GM12878 (cell line): Measurements from ENCODE around the gene ARRDC4. TPM values are rescaled to one million over a fixed set of nuclear protein-coding genes. Genes with fewer than 3 reads are reported as not detected.

ENCODE experiments used
- ASH2L ChIP-seq: fragments of 300-600, 200-600 bp; sonication (generic); IDR thresholded peaks from 2 replicates; pipeline ENCODE4 v1.6.1; 2017; ENCODE audit warnings: low read depth, mild to moderate bottlenecking, borderline replicate concordance
- GATAD2B ChIP-seq: fragments of 450-650 bp; conservative IDR thresholded peaks from 2 replicates; pipeline ENCODE4 v1.6.1; 2017; ENCODE audit warnings: low read depth, mild to moderate bottlenecking, moderate library complexity
- KAT2A ChIP-seq: conservative IDR thresholded peaks from 2 replicates; pipeline ENCODE4 v1.6.1; 2011; ENCODE audit warnings: low read depth, low read length; ENCODE audit not compliant: control insufficient read depth
- MYB ChIP-seq: fragments of 150-350 bp; IDR thresholded peaks from 2 replicates; pipeline ENCODE4 v1.6.1; 2014; ENCODE audit warnings: mild to moderate bottlenecking, low read depth, low read length, borderline replicate concordance
- NFYB ChIP-seq: IDR thresholded peaks from 2 replicates; pipeline ENCODE4 v1.6.1; 2011; ENCODE audit warnings: low read depth, mild to moderate bottlenecking, low read length, improper control_type of control experiment, moderate library complexity; ENCODE audit not compliant: insufficient read depth
- NRF1 ChIP-seq: conservative IDR thresholded peaks from 2 replicates; pipeline ENCODE4 v1.6.1; 2011; ENCODE audit warnings: mild to moderate bottlenecking, low read depth, low read length, improper control_type of control experiment
- RBBP5 ChIP-seq: fragments of 200-600 bp; sonication (generic); conservative IDR thresholded peaks from 2 replicates; pipeline ENCODE4 v1.6.1; 2016
- SRF ChIP-seq, 2 experiments: IDR thresholded peaks; 2 replicates each; pipeline ENCODE4 v1.6.1; 2011; ENCODE audit warnings: low read depth in 2 of 2, low read length in 2 of 2, mild to moderate bottlenecking in 1 of 2, moderate library complexity in 1 of 2
- TAF1 ChIP-seq: IDR thresholded peaks from 2 replicates; pipeline ENCODE4 v1.6.1; 2011; ENCODE audit warnings: mild to moderate bottlenecking, low read depth, low read length, borderline replicate concordance
- polyA plus RNA-seq, 11 experiments: library from polyadenylated mRNA; depleted of rRNA in 4 of 11; unstranded in 6 of 11; stranded (reverse) in 5 of 11; fragments of >200 nt; fragmentation: Nextera tagmentation in 4 of 11; fragmentation: Illumina TruSeq in 1 of 11; extraction: Ambion mirVana in 4 of 11; extraction: Trizol in 1 of 11; gene quantifications; 1 replicate in 1 of 11; 2 replicates in 10 of 11; pipeline versions ENCODE4 v1.2.1 to v1.2.3, GENCODE V29; 2011 to 2016; ENCODE audit warnings: inconsistent platforms in 2 of 11, missing spikeins in 2 of 11, low read depth in 1 of 11
- total RNA-seq, 4 experiments: library from RNA; depleted of rRNA in 3 of 4; stranded (reverse); fragments of >200 nt in 3 of 4; fragmentation: Illumina TruSeq in 1 of 4; extraction: Trizol in 1 of 4; gene quantifications; 2 replicates each; pipeline versions ENCODE4 v1.2.1 to v1.2.3, GENCODE V29; 2013 to 2021
- TF ChIP-seq, protein P1 (sequence below): fragments of 450-650 bp; conservative IDR thresholded peaks from 2 replicates; pipeline ENCODE4 v1.6.1; 2017; ENCODE audit warnings: mild to moderate bottlenecking, moderate library complexity
- TF ChIP-seq, protein P2 (sequence below): fragments of 450-650 bp; formaldehyde crosslinking; IDR thresholded peaks from 2 replicates; pipeline ENCODE4 v1.4.0; 2022; ENCODE audit warnings: mild to moderate bottlenecking, moderate library complexity

Gene ARRDC4
- total and polyA plus RNA-seq, 10 of the 15 experiments (the other 5 are each of a cell fraction or from before 2014, with no cell fraction given) = 0.03 to 0.54 (median 0.07) TPM

DNA sequence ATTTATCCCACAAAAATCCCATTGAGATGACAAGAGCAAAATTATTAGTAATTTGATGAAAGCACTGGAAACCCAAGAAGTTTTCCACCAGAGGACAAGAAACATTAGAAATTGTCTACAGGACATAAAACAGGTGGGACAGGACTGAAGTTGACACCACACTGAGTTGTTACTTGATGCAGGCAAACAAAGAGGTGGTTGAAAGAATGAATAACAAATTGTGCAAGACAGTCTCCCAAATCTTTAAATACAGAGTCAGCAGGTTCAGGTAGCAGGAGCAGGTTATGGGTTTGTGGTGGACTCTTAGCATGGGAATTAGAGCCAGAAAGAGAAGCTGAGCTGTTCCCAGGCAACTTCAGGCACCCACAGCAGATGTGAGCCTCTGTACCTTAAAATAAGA lies 30.3 kb upstream of the ARRDC4 start (continued):
- no peak for TF ChIP-seq TAF1
- TF ChIP-seq MYB = no peak
- TF ChIP-seq, protein P1, sequence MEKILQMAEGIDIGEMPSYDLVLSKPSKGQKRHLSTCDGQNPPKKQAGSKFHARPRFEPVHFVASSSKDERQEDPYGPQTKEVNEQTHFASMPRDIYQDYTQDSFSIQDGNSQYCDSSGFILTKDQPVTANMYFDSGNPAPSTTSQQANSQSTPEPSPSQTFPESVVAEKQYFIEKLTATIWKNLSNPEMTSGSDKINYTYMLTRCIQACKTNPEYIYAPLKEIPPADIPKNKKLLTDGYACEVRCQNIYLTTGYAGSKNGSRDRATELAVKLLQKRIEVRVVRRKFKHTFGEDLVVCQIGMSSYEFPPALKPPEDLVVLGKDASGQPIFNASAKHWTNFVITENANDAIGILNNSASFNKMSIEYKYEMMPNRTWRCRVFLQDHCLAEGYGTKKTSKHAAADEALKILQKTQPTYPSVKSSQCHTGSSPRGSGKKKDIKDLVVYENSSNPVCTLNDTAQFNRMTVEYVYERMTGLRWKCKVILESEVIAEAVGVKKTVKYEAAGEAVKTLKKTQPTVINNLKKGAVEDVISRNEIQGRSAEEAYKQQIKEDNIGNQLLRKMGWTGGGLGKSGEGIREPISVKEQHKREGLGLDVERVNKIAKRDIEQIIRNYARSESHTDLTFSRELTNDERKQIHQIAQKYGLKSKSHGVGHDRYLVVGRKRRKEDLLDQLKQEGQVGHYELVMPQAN = no peak
- TF ChIP-seq NRF1 = no peak
- TF ChIP-seq, protein P2, sequence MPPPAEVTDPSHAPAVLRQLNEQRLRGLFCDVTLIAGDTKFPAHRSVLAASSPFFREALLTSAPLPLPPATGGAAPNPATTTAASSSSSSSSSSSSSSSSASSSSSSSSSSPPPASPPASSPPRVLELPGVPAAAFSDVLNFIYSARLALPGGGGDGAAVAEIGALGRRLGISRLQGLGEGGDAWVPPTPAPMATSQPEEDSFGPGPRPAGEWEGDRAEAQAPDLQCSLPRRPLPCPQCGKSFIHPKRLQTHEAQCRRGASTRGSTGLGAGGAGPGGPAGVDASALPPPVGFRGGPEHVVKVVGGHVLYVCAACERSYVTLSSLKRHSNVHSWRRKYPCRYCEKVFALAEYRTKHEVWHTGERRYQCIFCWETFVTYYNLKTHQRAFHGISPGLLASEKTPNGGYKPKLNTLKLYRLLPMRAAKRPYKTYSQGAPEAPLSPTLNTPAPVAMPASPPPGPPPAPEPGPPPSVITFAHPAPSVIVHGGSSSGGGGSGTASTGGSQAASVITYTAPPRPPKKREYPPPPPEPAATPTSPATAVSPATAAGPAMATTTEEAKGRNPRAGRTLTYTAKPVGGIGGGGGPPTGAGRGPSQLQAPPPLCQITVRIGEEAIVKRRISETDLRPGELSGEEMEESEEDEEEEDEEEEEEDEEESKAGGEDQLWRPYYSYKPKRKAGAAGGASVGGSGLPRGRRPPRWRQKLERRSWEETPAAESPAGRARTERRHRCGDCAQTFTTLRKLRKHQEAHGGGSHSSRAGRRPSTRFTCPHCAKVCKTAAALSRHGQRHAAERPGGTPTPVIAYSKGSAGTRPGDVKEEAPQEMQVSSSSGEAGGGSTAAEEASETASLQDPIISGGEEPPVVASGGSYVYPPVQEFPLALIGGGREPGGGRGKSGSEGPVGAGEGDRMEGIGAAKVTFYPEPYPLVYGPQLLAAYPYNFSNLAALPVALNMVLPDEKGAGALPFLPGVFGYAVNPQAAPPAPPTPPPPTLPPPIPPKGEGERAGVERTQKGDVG = no peak
- TF ChIP-seq GATAD2B = no peak
- no peak for TF ChIP-seq NFYB
- no peak for TF ChIP-seq SRF (IDR thresholded peaks at IDR 0.05; ENCODE audit: low read depth in 2 of 2, low read length in 2 of 2)
- TF ChIP-seq KAT2A = no peak
- TF ChIP-seq ASH2L = no peak
- TF ChIP-seq RBBP5 = no peak
